GM20431 (cell line): Measurements from ENCODE around the gene C1orf21.

Source experiments
- in situ Hi-C: fragments of 300-500 bp; cut with MseI, MboI; formaldehyde crosslinking; loops from one replicate; pipeline ENCODE4 v1.15.0; 2020; ENCODE audit warnings: low sequenced_read_pairs; ENCODE audit not compliant: unreplicated experiment

The C1orf21 gene

DNA sequence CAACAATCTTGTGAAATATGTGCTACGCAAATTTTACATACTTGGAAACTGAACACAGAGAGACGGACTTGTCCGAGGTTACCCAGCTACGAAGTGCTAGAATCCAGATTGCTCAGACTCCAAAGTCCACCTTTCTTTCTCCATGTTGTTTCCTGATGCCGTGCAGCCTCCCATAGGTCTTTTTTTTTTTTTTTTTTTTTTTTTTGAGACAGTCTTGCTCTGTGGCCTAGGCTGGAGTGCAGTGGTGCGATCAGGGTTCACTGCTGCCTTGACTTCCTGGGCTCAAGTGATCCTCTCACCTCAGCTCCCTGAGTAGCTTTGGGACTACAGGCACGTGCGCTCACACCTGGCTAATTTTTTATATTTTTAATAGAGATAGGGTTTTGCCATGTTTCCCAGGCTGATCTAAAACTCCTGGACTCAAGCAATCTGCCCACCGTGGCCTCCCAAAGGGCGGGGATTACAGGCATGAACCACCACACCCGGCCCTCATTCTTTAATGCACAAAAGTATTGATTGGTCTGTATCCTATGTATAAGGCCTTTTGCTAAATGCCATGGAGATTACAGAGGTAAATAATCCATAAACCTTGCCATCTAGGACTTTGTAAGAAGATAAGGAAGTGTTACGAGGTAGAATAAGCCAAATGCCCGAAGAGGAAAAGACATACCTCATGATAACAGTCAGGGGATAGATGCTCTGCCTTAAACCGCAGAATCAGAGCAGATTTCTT lies 92.8 kb downstream of the C1orf21 start:
- in situ Hi-C loops, result no loop called here

- in situ Hi-C loops, result no loop called here
These were observed 93.9 kb downstream of the C1orf21 start for GRCh38 chr1:184480736-184481135.

GRCh38 chr1:184482136-184482535 lies 95.3 kb downstream of the C1orf21 start:
- in situ Hi-C loops, result no loop called here

GRCh38 chr1:184483101-184483683 lies 96.4 kb downstream of the C1orf21 start:
- in situ Hi-C loops, result no loop called here

DNA sequence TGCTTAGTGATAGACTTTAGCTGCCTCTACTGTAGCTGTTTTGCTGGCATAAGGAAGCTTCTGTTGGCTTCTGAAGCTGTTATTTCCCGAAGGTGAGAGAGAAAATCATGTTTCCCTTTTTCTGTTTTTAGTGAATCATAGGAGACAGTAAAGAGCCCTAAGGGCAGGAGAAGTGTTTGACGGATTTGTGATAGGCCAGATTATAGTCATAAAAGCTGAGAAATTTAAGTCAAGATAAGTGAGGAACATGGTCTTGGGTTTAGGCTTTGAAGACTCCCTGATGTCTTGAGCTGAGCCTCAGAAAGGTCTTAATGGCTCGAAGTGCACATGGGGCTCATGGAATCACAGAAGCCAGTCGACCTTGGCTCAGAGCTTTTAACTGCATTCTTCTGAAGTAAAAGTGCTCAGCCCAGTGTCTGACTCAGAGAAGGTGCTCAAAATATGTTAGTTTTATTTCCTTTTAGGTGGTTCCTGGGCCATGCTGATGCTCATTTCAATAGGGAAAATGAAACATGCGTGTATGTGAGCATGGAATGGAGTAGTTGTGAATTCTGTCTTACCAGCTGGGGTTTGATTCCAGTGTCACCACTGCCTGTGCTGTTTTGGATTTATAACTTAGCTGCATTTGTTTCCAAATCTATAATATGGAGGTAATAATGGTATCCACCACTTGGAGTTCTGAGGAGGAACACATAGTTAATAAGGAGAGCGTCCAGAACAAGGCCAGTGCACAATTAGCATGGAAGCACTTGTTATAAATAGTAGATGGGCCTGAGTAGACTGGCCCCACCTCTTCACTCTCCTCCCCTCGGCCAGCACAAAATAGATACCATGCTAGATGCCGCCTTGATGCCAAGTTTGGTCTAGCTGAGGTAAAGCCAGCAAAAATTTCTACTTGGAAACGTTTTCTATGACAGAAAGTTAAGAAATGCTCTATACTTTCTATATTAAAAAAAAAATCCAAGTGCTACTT lies 99.2 kb downstream of the C1orf21 start:
- in situ Hi-C loops, result no loop called here

- in situ Hi-C loops, result no loop called here
These were observed 100.1 kb downstream of the C1orf21 start for GRCh38 chr1:184486761-184487445.

- in situ Hi-C loops, result no loop called here
These were observed 100.8 kb downstream of the C1orf21 start for GRCh38 chr1:184487531-184488193.

GRCh38 chr1:184489908-184490307 lies 103.1 kb downstream of the C1orf21 start:
- in situ Hi-C loops, result no loop called here

- in situ Hi-C loops, result no loop called here
These were observed 105.7 kb downstream of the C1orf21 start for GRCh38 chr1:184492536-184492935.

GRCh38 chr1:184493987-184494388 lies 107.2 kb downstream of the C1orf21 start:
- in situ Hi-C loops, result no loop called here

DNA sequence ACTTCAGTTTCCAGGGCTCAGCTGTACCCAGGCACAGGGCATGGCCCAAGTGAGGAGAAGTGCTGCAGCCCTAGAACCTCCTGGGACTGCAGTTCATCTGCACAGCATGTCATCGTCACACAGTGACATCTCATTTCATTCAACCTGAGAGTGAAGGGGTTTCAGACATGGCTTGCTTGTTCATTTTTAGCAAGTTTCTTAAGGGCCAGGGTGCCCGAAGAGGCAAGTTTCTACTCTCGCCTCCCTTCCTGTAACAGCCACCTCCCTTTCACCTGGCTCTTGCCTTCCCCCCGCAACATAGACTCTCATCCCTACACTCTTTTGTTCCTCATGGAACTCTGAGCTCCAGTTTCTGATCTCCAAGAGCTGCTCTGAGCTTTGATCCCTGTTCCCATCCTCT lies 108.1 kb downstream of the C1orf21 start:
- in situ Hi-C loops, result no loop called here

- in situ Hi-C loops, result no loop called here
These were observed 111.3 kb downstream of the C1orf21 start for GRCh38 chr1:184497959-184498723.

DNA sequence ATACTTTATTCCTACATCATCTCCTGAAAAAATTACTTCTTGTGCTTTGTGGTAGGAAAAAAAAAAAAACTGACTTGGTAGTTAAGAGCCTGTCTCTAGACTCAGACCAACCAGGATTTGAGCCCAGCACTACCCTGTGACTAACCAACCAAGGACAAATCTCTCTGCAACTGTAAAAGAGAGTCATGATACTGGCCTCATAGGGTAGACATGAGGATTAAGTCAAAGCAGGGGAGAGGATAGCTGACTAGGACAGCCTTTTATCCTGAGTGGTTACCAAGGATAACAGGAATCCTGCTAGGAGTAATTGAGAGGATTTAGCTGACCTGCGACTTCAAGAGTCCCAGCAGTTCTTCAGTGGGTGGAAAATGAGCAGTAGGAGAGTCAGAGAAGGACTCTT lies 112.8 kb downstream of the C1orf21 start:
- in situ Hi-C loops, result no loop called here

DNA sequence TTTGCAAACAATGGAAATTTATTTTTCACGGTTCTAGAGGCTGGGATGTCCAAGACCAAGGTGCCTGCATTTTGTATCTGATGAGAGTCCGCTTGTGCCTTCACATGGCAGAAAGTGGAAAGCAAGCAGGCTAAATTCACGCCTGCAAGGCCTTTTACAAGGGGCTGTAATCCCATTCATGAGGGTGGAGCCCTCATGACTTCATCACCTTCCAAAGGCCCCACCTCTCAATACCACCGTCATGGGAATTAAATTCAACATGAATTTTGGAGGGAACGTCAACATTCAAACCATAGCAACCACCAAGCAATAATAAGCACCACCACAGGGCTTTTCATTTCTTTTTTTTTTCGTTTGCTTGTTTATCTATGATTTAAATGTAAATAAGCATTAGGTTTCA lies 115.3 kb downstream of the C1orf21 start:
- in situ Hi-C loops, result no loop called here

- in situ Hi-C loops, result no loop called here
These were observed 116.5 kb downstream of the C1orf21 start for GRCh38 chr1:184503221-184503749.

GRCh38 chr1:184504040-184504954 lies 117.5 kb downstream of the C1orf21 start:
- in situ Hi-C loops, result no loop called here

DNA sequence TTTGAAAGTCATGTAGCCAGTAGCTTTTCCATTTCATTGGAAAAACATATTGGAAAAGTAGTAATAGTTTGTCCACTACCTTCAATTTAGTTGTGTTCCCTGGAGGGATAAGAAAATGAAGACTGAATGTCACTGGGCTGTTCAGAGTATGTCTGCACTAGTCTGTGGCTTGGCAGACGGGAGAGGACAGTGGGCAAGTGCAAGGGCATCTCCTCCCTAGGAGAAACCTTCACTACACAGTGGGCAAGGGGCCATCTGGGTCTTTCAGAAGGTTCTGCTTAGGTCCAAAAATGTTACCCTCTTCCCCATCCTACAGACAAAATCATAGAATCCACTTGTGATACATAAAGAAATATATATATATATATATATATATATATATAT lies 118.1 kb downstream of the C1orf21 start:
- in situ Hi-C loops, result no loop called here

DNA sequence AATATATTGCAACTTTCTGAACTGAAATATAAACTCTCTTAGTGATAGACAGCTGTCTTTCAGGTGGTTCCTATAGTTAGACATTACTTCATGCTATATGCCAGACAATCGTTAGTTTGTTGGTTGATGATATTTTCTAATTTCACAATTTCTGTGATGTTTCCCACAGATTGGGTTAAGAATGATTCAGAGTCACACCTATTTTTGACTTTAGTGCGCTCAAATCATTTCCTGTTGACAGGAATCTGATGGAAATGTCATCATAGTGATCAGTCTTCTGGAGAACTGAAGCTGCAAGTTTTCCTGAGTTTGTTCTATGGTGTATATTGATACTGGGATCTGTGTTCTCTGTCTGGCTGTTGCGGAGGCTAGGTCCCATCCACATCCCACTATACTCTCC lies 119.7 kb downstream of the C1orf21 start:
- in situ Hi-C loops, result no loop called here
